ENCODE measurements around the gene LMCD1.

LMCD1 gene

GRCh38 chr3:8482960-8483665 is 18.5 kb upstream of the LMCD1 start:
- DNase-seq (ENCODE audit: low read depth), result no peak
- no peak for TF ChIP-seq CTCF (conservative IDR thresholded peaks at IDR 0.05; ENCODE audit: low read depth, low read length)
- no peak overlapping the region for H3K4me3 ChIP-seq (ENCODE audit: low read length)

GRCh38 chr3:8484409-8485140 is 17.0 kb upstream of the LMCD1 start:
- no peak for TF ChIP-seq CTCF (conservative IDR thresholded peaks at IDR 0.05; ENCODE audit: low read depth, low read length)
- no peak overlapping the region for H3K4me3 ChIP-seq (ENCODE audit: low read length)
- no peak for DNase-seq (ENCODE audit: low read depth)

GRCh38 chr3:8485141-8485870 is 16.3 kb upstream of the LMCD1 start:
- TF ChIP-seq CTCF (conservative IDR thresholded peaks at IDR 0.05; ENCODE audit: low read depth, low read length), result no peak
- no peak overlapping the region for H3K4me3 ChIP-seq (ENCODE audit: low read length)
- DNase-seq (ENCODE audit: low read depth), result no peak

- no peak for DNase-seq (ENCODE audit: low read depth)
- no peak for TF ChIP-seq CTCF (conservative IDR thresholded peaks at IDR 0.05; ENCODE audit: low read depth, low read length)
These were observed 15.7 kb upstream of the LMCD1 start for GRCh38 chr3:8485943-8486342.

GRCh38 chr3:8486434-8486833 is 15.2 kb upstream of the LMCD1 start:
- no peak for TF ChIP-seq CTCF (conservative IDR thresholded peaks at IDR 0.05; ENCODE audit: low read depth, low read length)
- no peak overlapping the region for H3K4me3 ChIP-seq (ENCODE audit: low read length)
- DNase-seq (ENCODE audit: low read depth), result no peak

More at GRCh38 chr3:8485943-8486342, 15.7 kb upstream of the LMCD1 start:
- H3K4me3 ChIP-seq (ENCODE audit: low read length), result no peak overlapping the region

GRCh38 chr3:8486936-8487335 is 14.7 kb upstream of the LMCD1 start:
- TF ChIP-seq CTCF (conservative IDR thresholded peaks at IDR 0.05; ENCODE audit: low read depth, low read length), result no peak
- no peak overlapping the region for H3K4me3 ChIP-seq (ENCODE audit: low read length)
- no peak for DNase-seq (ENCODE audit: low read depth)
